ENCODE results near the gene ZNF236.

ZNF236 gene

DNA sequence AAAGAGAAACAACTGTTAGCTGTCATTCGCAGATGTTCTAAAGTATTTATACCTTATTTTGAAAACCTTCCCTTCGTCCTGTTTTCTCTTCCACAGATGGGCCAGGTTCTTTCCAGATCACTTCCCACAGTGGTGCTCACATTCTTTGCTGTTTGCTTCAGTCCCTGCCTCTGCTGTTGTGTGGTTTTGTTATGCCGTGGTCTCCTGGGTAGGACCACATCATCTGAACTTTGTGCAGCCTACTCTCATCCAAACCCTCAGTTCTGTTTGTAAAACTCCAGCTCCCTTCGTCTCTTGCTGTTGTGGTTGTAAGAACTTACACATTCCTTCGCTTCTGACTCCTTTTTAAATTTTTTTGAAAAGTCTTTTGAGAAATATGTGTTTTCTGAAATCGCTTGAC lies 38.1 kb downstream of the ZNF236 start:
- peak; percentile 29 for DNase-seq

DNA sequence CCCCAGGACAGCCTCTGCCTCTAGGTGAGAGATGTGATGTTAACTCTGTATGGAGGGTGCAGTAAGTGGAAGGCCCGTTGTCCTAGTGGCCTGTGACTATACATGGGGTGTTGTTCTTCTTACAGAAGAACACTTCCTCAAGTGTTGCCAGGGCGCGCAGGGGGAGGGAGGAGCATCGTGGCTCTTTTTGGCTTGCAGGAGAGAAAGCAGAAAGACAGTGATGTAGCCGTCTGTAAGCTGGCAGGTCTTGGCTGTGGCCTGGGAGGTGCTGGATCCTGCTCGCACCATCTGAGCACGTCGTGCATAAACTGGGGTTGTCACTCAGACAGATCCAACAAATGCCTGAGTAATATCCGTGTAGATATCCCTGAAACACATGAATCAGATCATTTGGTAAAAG lies 44.3 kb downstream of the ZNF236 start:
- DNase-seq: no peak

DNA sequence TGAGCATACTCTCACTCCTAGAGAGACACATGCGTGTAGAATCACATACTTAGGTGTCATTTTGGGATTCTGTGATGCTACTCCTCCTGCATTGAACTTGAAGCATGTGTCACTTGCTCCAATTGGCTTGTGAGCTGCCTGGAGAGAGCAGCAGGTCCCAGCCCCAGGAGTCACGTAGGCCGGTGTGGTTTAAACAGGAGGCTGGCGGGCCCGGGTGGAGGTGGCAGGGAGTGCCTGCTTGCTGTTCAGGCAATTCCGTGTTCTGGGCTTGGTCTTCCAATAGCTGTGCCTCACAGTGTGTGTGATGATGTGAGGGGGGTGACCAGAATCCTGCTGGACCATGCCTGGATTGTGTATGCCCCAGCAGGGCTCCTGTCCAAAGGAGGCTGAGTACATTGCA lies 51.0 kb downstream of the ZNF236 start:
- no peak for DNase-seq

DNA sequence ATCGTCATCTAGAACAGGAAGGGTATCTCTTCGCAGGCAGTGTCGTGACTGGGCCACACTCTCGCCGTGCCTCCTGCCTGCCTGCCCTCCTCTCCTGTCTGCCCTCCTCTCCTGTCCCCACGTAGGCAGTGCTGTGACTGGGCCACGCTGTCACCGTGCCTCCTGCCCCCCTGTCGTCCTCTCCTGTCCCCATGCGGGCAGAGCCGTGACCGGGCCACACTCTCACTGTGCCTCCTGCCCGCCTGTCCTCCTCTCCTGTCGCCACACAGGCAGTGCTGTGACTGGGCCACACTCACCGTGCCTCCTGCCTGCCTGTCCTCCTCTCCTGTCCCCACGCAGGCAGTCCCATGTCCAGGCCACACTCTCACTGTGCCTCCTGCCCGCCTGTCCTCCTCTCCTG lies 51.4 kb downstream of the ZNF236 start:
- DNase-seq: no peak

DNA sequence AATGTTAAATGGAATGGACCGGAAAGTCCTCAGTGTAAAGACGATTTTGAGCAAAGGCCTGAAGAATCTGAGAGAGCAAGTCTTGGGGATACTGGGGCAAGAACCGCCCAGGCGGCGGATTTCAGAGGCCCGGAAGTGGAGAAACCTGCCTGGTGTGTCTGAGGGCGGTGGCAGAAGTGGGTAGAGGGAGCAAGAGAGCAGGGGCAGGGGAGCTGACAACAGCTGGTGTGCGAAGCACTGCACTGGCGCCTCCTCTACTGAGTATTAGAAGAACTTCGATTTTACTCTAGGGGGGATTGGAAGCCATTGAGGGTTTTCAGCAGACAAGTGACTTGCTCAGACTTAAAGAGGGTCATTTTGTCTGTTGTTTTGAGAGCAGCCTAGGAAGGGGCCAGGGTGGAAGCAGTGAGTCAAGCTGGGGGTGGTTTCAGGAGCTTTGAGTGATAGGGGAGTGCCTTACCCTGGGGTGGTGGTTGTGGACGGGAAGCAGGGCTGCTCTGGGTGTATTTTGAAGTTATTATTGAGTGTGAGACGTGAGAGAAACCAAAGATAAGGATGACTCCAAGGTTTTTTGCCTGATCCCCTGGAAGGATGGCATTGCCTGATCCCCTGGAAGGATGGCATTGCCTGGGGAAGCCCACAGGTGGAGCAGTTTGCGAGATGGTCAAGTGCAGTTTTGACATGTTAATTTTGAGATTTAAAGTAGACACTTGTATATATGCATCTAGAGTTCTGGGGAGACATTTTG lies 52.5 kb downstream of the ZNF236 start:
- DNase-seq: no peak

DNA sequence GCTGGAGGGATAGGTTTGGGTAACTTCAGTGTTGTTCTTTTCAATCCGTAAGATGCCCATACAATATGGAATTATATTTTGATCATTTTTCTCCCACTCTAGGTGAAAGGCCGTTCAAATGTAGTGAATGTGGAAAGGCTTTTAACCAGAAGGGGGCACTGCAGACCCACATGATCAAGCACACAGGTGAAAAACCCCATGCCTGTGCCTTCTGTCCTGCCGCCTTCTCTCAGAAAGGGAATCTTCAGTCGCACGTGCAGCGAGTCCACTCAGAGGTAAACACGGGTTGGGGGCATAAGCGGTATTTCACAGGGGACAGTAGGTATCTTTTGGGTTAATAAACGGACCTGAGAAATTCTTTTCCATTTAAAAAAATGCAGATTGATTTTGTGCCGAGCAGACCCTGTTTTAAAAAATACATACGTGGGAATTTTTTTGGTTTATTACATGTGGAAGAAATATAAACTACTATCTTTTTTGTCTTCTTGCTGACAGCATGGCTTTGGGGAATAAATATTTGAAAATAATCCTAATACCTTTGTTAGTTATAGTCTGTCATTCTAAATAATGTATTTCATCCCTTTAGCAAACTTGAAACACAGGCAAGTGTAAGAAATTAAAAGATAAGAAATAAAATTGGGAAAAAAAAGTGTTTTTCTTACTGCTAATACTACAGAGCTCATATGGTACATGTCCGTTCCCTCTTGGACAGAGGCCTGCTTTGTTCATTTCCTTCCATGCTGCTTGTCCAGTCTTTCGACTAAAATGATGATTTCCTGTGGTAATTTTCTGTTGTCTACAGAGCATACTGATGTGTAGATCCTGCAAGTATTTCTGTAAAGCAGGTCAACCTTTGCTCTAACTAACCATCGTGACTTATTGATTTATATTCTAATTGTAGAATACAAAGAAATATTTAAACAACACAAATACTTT lies 53.3 kb downstream of the ZNF236 start:
- DNase-seq: peak; percentile 17

DNA sequence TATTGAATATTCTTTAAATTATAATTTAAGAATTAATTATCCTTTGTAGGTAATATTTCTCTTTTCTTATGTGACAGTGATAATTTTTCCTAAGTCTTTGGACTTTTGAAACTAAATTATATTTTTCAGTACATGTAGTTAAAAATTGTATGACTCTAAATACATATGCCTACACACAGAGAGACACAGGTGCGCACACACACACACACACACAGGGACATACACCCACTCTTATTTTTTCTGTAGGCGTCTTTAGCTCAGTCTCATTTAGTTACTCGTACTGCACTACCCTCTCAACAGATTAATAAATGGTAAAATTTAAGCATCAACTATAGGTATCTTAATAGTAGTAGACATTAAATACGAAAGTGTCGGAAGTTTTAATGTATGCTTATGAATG lies 56.1 kb downstream of the ZNF236 start:
- DNase-seq: no peak

DNA sequence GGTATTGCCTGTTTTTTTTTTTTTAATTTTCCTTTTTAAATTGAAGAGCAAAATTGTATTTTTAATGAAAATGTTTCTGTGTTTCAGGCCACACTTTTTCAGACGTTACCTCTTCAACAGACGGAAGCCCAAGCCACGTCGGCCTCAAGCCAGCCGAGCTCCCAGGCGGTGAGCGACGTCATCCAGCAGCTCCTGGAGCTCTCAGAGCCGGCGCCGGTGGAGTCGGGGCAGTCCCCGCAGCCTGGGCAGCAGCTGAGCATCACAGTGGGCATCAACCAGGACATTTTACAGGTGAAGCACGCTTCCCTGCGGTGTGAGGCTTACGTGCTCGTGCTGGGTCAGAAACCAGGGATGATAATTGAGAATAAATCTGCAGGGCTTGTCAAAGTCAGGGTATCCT lies 57.7 kb downstream of the ZNF236 start:
- no peak for DNase-seq

DNA sequence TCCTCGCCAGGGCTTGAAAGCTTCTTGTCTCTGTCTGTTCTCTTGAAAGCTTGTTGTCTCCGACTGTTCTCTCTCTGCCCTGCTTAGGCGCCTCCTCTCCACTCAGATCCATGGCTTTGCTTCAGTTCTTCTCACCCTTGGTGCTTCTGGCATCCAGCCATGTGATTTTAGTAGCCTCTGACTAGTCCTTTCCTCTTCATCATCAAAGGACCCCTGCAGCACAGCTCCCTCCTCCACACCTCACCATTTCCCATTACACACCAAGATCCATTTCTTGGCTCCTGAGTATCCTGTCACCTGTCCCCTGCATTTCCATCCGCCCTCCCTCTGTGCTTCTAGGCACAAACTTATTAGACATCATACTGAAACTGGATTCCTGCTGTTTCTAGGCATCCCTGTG lies 59.4 kb downstream of the ZNF236 start:
- no peak for DNase-seq

DNA sequence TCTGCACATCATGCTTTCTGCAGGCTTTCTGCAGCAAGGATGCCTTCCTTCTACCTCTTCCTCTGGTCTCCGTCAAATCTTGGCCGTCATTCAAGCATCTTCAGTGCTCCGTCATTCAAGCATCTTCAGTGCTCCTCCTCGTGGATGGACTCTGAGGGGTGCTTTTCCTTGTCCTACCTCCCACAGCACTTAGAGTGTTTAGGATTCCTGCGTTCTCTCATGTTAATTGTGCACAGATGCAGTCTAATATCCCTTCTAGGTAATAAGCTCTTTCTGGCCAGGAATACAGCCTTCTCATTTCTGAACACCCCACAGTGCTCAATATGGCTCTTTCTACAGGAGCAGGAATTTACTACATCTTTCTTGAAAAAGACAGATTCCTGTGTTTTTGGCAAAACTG lies 59.8 kb downstream of the ZNF236 start:
- no peak for DNase-seq

DNA sequence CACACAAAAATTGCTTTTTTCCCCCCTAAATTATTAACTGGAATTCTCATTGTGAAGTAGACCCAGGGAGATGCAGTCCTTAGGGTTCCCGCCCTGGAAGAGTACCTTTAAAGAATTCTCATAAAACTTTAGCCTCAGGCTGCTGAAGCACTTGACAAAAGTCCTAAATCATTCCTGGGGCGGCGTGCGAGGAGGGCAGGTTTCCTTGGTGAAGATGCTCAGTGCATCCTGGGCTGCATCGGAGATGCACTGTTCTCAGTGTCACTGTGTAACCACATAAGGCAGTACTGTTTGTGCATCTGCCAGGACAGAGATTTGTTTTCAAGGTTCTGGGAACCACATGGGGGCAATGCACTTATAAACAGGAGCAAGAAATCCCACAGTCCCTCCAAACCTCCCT lies 62.6 kb downstream of the ZNF236 start:
- no peak for DNase-seq

DNA sequence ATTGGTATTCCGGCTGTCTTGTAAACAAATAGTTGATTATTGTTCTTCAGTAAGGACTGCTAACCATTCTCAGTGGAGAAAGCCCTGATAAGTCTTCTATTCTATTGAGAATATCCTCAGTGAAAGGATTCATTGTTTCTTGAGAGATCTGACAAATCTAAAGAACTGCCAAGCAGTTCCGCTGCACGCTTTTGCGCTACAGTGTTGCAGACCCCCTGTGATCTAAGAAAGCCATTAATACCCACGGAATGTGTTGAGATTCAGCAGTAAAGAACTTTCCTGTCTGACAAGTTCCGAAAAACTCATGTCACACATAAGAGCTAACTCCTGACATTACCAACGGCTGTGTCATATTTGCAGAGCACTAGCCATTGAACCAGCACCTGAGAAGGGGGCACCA lies 63.8 kb downstream of the ZNF236 start:
- no peak for DNase-seq

DNA sequence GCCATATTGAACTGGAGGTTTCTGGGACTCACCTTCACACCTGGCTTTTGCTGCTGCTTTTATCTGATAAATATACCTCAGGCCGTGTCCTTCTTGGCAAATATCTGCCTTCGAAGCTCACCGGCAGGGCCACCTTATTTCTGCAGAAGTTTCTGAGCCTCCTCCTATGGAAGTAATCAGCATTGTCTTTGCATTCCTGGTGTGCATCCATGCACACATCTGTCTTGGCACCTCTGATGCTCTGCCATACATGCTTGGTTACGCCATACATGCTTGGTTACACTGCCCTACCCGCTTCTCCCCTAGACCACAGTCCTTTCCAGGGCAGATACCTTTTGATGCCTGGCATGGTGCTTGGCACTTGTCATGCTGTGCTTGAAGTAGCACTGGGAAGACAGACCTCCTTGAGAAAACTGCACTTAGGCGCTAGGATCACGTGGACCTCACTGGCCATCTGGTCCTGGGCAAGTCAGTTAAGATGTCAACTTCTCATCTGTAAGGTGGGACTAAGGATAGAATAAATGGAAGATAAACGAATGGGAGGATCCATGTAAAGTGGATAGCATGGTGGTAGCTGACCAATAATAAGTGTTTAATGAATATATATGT lies 66.8 kb downstream of the ZNF236 start:
- no peak for DNase-seq

DNA sequence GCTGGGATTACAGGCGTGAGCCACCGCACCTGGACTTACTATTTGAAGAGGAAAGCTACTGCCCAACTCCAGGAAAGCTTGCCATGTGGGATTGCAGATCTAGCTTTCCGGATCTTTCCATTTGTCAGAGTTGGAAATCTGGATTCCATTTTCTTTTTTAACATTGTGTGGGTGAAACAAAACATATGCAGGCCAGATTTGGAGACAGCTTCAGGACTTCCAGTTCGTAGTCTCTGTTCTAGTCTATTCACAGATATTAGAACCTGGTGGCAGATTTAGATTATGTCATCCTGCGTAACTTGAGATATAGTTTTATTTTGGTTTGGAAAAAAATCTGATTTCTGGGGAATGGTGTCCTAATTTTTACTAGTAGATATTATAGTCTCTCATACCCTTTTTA lies 70.5 kb downstream of the ZNF236 start:
- DNase-seq: no peak

DNA sequence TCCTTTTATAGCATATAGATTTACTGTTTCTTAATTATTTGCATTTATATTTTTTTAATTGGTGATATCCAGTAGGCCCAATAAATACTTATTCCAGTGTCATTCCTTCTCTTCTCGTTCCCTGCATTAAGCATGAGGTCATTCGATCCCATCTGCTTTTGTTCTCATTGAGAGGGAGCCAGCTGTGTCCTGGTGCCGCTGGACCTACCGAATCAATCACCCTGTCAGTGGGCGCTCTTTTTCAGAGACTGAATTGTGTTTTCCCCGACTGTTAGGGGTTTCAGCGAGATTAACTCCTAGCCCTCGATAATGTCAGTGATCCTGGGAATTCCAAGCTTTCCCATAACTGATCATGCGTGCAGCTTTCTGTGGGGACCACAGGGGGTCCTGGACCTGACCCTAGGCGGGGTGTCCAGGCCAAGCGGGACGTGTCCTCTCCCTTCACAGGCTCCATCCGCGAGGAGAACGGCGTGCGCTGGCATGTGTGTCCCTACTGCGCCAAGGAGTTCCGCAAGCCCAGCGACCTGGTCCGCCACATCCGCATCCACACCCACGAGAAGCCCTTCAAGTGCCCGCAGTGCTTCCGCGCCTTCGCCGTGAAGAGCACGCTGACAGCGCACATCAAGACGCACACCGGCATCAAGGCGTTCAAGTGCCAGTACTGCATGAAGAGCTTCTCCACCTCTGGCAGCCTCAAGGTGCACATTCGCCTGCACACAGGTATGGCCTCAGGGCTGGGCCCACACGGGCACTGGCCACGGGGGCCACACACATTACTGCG lies 72.4 kb downstream of the ZNF236 start:
- no peak for DNase-seq

DNA sequence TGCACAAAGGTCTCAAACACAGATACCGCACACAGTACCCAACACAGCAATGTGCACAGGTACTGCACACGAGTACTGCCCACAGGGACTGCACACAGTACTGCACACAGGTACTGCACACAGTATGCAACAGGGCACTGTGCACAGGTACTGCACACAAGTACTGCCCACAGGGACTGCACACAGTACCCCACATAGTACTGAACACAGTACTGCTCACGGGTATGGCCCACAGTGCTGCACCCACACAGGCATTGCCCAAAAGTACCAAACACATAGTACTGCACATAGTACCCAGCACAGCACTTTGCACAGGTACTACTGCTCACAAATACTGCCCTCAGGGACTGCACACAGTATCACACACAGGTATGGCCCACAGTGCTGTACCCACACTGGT lies 73.1 kb downstream of the ZNF236 start:
- no peak for DNase-seq

DNA sequence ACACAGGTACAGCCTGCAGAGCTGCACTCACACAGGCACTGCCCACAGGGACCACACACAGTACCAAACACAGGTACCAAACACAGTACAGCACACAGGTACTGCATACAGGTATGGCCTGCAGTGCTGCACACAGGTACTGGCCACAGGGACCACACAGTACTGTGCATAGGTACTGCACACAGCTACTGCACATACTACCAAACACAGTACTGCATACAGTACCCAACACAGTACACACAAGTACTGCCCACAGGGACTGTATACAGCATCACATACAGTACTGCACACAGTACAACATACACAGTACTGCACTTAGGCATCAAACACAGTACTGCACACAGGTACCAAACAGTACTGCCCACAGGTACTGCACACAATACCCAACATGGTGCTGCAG lies 74.3 kb downstream of the ZNF236 start:
- no peak for DNase-seq

DNA sequence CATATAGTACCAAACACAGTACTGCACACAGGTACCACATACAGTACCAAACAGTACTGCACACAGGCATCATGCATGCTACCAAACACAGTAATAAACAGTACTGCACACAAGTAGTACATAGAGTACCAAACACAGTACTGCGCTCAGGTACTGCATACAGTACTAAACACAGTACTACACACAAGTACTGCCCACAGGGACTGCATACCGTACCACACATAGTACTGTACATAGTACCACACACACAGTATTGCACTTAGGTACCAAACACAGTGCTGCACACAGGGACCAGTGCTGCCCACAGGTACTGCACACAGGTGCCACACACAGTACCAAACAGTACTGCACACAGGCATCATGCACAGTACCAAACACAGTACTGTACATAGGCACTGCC lies 74.9 kb downstream of the ZNF236 start:
- DNase-seq: no peak

DNA sequence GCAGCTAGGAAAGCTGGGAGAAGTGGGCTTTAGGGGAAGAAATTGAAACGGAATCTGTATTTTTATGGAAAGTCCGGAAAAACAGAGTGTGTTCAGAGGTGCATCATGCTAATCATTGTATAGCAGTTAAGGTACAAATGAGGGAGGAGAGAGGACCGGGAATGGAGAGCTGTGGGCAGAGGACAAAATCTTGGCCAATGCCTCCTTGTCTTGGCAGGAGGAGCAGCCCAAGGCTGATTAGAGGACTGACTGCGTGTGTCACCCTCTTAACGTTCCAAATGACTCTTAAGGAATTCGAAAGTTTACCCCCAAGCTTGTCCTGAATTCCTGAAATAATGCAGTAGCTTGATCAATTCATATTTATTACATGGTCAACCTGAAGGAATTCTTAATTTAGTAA lies 81.0 kb downstream of the ZNF236 start:
- DNase-seq: no peak

DNA sequence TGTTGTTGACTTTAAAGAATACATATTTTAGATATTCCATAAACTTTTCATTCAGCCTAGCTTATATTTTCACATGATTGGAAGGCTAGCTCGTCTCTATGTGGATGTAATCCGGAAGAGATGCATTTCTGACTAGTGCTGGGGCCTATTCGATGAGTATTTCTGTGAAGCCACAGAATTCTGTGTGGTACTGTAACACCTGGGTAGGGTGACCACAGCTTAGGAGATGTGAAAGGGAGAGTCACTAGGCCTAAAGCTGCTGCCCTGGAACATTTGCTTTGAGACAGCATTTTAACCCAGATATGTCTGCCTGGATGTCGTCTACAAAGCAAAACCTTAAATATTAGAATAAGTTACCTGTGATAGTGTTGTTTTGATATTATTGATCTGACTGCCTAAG lies 83.5 kb downstream of the ZNF236 start:
- no peak for DNase-seq

DNA sequence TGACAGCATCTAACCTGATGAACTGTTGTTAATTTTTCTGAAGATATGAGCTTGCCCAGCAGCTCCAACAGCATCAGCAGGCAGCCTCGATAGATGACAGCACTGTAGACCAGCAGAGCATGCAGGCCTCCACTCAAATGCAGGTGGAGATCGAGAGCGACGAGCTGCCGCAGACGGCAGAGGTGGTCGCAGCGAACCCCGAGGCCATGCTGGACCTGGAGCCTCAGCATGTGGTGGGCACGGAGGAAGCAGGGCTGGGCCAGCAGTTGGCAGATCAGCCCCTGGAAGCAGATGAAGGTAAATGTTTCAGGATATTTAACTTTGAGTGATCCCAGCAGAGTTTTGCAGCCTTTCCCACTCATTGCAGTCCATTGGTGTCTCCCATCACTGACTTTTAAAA lies 85.9 kb downstream of the ZNF236 start:
- no peak for DNase-seq

DNA sequence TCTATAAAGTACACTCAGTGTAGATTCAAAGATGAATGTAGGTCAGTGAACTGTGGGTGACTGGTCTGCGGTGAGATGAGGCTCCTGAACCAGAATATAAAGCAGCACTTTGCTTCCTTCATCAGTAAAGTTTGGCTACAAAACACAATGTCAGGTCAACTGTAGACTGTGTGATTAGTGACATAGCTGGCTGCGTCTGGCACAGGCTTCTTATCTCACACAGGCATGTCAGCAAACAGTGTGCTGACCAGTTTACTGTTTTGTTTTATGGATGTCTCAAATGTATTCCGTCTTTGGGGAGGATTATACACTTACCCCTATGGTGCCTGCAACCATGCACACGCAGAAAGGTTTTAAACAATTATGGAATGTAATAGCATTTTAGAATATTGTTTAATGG lies 87.1 kb downstream of the ZNF236 start:
- no peak for DNase-seq

DNA sequence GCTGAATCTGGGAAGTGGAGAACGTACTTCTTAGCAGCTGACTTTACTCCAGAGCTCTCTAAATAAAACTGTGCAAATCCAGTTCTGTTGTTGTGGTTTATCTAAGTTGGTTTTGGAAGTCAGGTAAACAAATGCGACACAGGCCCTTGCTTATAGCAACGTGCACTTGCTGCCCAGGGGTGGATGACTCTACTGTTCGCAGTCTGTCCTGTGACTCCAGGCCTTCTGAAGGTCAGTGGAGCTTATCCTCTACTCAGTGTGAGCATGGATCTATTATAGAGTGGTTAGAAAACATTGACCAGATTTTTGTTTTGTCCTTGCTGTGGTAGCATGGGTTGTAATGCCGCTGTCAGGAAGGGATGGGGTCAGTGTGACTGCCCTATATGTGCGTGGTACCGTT lies 89.1 kb downstream of the ZNF236 start:
- DNase-seq: no peak
